K562 (cell line): ENCODE data around the gene KCNE2. TPM values are rescaled to one million over a fixed set of nuclear protein-coding genes. Genes with fewer than 3 reads are reported as not detected.

Source experiments
- ATAC-seq: fragments of 200-7000 bp; cut with Tn5 transposase; 3 replicates; pipeline ENCODE4 v1.9.1; 2020; ENCODE audit warnings: moderate library complexity
- BruUV-seq: library from RNA; stranded (reverse); fragments of 400-500 nt; replicated peaks from 2 replicates; lab custom pipeline; 2021; lab: Mats Ljungman, UMichigan
- CTCF ChIA-PET: fragments of 300-600 bp; formaldehyde crosslinking; extraction: SDS; loops from one replicate; lab custom pipeline; 2021; ENCODE audit warnings: low intra/inter-chr PET ratio; lab: Yijun Ruan, JAX
- POLR2A ChIA-PET: fragments of 300-600, 350-650 bp; sonication (Branson Sonifier 250); formaldehyde crosslinking; extraction: SDS; loops from one replicate; lab custom pipeline; 2021; ENCODE audit warnings: antibody characterized with exemption, inconsistent platforms; lab: Yijun Ruan, JAX
- DNase-seq, 4 experiments: peaks; one replicate each; pipeline versions ENCODE4 v3.0.0 to v3.0.0-alpha.2; 2011 to 2018; ENCODE audit warnings: low spot score in 3 of 4, mixed read lengths in 3 of 4; ENCODE audit errors: extremely low read depth in 1 of 4
- FAIRE-seq: peaks from 2 replicates; lab custom pipeline; 2011; peaks lifted over from hg19 to GRCh38; lab: Jason Lieb, UNC
- H2AFZ ChIP-seq: 2 replicates; pipeline ENCODE4 v1.6.0; 2011; ENCODE audit warnings: low read depth, low read length, control low read depth, inconsistent platforms
- H3K27ac ChIP-seq: fragments of 200-600 bp; 3 replicates; pipeline ENCODE4 v1.8.0; 2011; ENCODE audit warnings: low read depth, mild to moderate bottlenecking, control low read depth, inconsistent platforms, low read length, moderate library complexity, mixed read lengths; ENCODE audit errors: extremely low read depth
- H3K27me3 ChIP-seq, 2 experiments: fragments of 300-600 bp in 1 of 2; 2 replicates in 1 of 2; 3 replicates in 1 of 2; pipeline versions ENCODE4 v1.6.0 to v1.8.0; 2011; ENCODE audit warnings: inconsistent platforms in 2 of 2, low read length in 2 of 2, mild to moderate bottlenecking in 1 of 2, mixed read lengths in 1 of 2, moderate library complexity in 1 of 2; ENCODE audit not compliant: control insufficient read depth in 2 of 2, insufficient read depth in 2 of 2
- H3K36me3 ChIP-seq: fragments of 300-600 bp; 3 replicates; pipeline ENCODE4 v1.8.0; 2011; ENCODE audit warnings: mild to moderate bottlenecking, low read length, inconsistent platforms; ENCODE audit not compliant: control insufficient read depth, insufficient read depth
- H3K4me1 ChIP-seq, 2 experiments: fragments of 200-600 bp in 1 of 2; replicated peaks in 1 of 2; 2 replicates in 1 of 2; 3 replicates in 1 of 2; pipeline versions ENCODE4 v1.5.1 to v1.8.0; 2011; ENCODE audit warnings: inconsistent platforms in 2 of 2, low read length in 2 of 2, mild to moderate bottlenecking in 1 of 2, mixed read lengths in 1 of 2, moderate library complexity in 1 of 2; ENCODE audit not compliant: control insufficient read depth in 2 of 2, insufficient read depth in 2 of 2
- H3K4me2 ChIP-seq: 2 replicates; pipeline ENCODE4 v1.6.1; 2011; ENCODE audit warnings: low read length, control low read depth, inconsistent platforms, mixed read lengths; ENCODE audit not compliant: insufficient read depth
- H3K4me3 ChIP-seq: fragments of 200-600 bp; sonication (generic), shearing (Covaris generic); 2 replicates; pipeline ENCODE4 v1.5.1; 2016; ENCODE audit warnings: control low read depth, inconsistent platforms
- H3K79me2 ChIP-seq: fragments of 200-600 bp; 3 replicates; pipeline ENCODE4 v1.8.0; 2011; ENCODE audit warnings: low read length, inconsistent platforms; ENCODE audit not compliant: control insufficient read depth, insufficient read depth
- H3K9ac ChIP-seq, 2 experiments: 2 replicates each; pipeline versions ENCODE4 v1.6.0 to v1.6.1; 2011; ENCODE audit warnings: low read depth in 2 of 2, low read length in 2 of 2, control low read depth in 1 of 2, inconsistent platforms in 1 of 2, mild to moderate bottlenecking in 1 of 2, mixed read lengths in 1 of 2; ENCODE audit not compliant: insufficient read depth in 1 of 2
- H3K9me1 ChIP-seq: one replicate; pipeline ENCODE4 v1.6.0; 2011; ENCODE audit warnings: inconsistent platforms, mild to moderate bottlenecking, low read length, moderate library complexity; ENCODE audit not compliant: control insufficient read depth, insufficient read depth
- H3K9me3 ChIP-seq: replicated peaks from 2 replicates; pipeline ENCODE4 v1.5.1; 2011; ENCODE audit warnings: low read depth, low read length, inconsistent platforms; ENCODE audit not compliant: control insufficient read depth, insufficient read depth
- H4K20me1 ChIP-seq: replicated peaks from 2 replicates; pipeline ENCODE4 v1.6.1; 2011; ENCODE audit warnings: low read length, inconsistent platforms, mixed read lengths; ENCODE audit not compliant: control insufficient read depth, insufficient read depth
- FIP1L1 ChIP-seq: fragments of 200-400 bp; formaldehyde crosslinking; IDR thresholded peaks from 2 replicates; pipeline ENCODE4 v1.6.1; 2018; ENCODE audit warnings: mild to moderate bottlenecking, low read depth, low read length; ENCODE audit not compliant: poor library complexity, severe bottlenecking
- NFIC ChIP-seq: fragments of 450-650 bp; IDR thresholded peaks from 2 replicates; pipeline ENCODE4 v1.6.1; 2017; ENCODE audit warnings: mild to moderate bottlenecking, inconsistent platforms
- PHB2 ChIP-seq: fragments of 450-650 bp; IDR thresholded peaks from 2 replicates; pipeline ENCODE4 v1.6.1; 2017; ENCODE audit warnings: low read depth
- RFX5 ChIP-seq: IDR thresholded peaks from 2 replicates; pipeline ENCODE4 v1.6.1; 2011; ENCODE audit warnings: low read depth, mild to moderate bottlenecking, improper control_type of control experiment, low read length
- TAL1 ChIP-seq: fragments of 450-650 bp; IDR thresholded peaks from 2 replicates; pipeline ENCODE4 v1.6.1; 2016; ENCODE audit warnings: mild to moderate bottlenecking
- WGBS: fragments of 100-300 bp; shearing (Covaris generic); methylation state at CpG from one replicate; pipeline ENCODE4 v1.1.6; 2016; ENCODE audit warnings: low coverage, mixed read lengths; ENCODE audit not compliant: insufficient coverage; ENCODE audit errors: missing lambda C conversion rate; 5-methylcytosine and 5-hydroxymethylcytosine counted together
- in situ Hi-C: fragments of 300-500 bp; cut with MboI; formaldehyde crosslinking; loops from 4 replicates; pipeline ENCODE4 v1.15.0; 2018; ENCODE audit warnings: inconsistent platforms, mixed read lengths
- intact Hi-C: fragments of 100-400 bp; cut with micrococcal nuclease; formaldehyde crosslinking; loops from 2 replicates; pipeline ENCODE4 v1.14.2; 2022
- polyA plus RNA-seq, 8 experiments: library from polyadenylated mRNA; depleted of rRNA in 4 of 8; stranded (reverse) in 5 of 8; unstranded in 3 of 8; fragments of >200 nt; fragmentation: Nextera tagmentation in 2 of 8; fragmentation: Illumina TruSeq in 1 of 8; extraction: Ambion mirVana in 2 of 8; extraction: Trizol in 1 of 8; gene quantifications; 2 replicates each; pipeline versions ENCODE4 v1.2.1 to v1.2.3, GENCODE V29; 2011 to 2014; ENCODE audit warnings: inconsistent platforms in 1 of 8, missing spikeins in 1 of 8
- total RNA-seq, 7 experiments: library from RNA; depleted of rRNA in 6 of 7; stranded (reverse); fragments of >200 nt in 6 of 7; fragmentation: Illumina TruSeq in 2 of 7; extraction: Trizol in 2 of 7; gene quantifications; 2 replicates each; pipeline versions ENCODE4 v1.2.1 to v1.2.3, GENCODE V29; 2011 to 2021; ENCODE audit warnings: low replicate concordance in 1 of 7

Gene KCNE2
- total and polyA plus RNA-seq, 9 of the 15 experiments (the other 6 are each of a cell fraction or from before 2014, with no cell fraction given), result not detected

DNA sequence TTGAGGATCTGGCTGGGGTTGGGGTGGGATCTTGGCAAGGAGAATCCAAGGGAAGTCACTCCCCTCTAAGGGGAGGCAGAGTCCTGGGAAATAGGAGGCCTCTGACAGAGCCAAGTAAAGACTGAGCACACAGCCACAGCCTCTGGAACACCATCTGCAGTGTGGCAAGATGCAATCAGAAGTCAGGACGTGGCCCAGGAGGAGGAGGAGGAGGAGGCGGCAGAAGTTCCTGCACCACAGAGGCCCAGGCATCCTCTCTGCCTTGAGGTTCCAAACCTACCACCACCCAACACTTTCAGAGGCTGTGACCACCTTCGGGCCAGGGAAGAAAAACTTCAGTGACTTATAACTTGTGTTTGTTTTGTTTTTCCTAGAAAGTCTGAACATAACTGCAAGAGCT lies 23.7 kb upstream of the KCNE2 start:
- Histone ChIP-seq H3K4me3 (no peak overlapping the region), H3K9me3 (no peaks in the 10 kb centered on the region), H4K20me1 (no peaks in the 10 kb centered on the region), H3K9me1 (no peaks in the 10 kb centered on the region), H3K79me2 (no peaks in the 10 kb centered on the region), H3K27ac (no peak overlapping the region), H3K9ac (no peak overlapping the region), H3K4me2 (no peak overlapping the region), H3K4me1 (no peaks in the 10 kb centered on the region), H3K27me3 (peaks cover 54 to 65% of the 10 kb centered on the region in 2 experiments), H3K36me3 (no peaks in the 10 kb centered on the region), H2AFZ (no peak overlapping the region)
- ATAC-seq (no peak), FAIRE-seq (no peak), DNase-seq (no peak)
- intact Hi-C loops, result no loop called here
- in situ Hi-C loops, result no loop called here
- ChIA-PET POLR2A (no interaction called here), CTCF (no interaction called here)
- BruUV-seq, result no TSS peak
- WGBS, result 2% methylated on average over 3 of the region's 3 CpGs
- TF ChIP-seq TAL1, result no peak
- no peak for TF ChIP-seq RFX5
- no peak for TF ChIP-seq PHB2

DNA sequence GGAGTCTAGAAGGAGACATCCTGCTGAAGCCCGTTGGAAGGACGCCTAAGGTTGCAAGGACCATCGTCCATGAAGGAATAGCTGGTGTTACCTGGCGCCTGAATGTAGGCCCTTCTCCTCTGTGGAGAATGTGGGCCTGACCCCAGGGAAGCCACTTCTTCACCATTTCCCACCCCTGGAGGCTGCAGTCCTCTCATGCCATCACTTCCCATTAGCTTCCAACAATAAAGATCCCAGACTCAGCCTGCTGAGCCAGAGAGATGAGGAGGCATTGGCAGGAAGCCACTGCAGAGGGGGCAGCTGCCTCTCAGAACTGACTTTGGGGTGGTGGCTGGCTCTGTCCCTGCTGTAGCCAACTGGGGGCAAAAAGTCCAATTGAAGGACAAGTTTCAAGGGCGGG lies 21.3 kb upstream of the KCNE2 start:
- no TSS peak for BruUV-seq
- intact Hi-C loops (no loop called here), in situ Hi-C loops (no loop called here)
- H4K20me1 ChIP-seq, result no peaks in the 10 kb centered on the region
- FAIRE-seq (no peak), DNase-seq (no peak), ATAC-seq (no peak)
- CTCF ChIA-PET, result interaction anchor here (0.5 kb wide), 1 partner anchor 19 kb away, joined by 3 read pairs; no protein-coding TSS in a partner anchor
- H3K27ac ChIP-seq, result no peak overlapping the region
- no peak overlapping the region for H3K4me3 ChIP-seq
- H3K4me1 ChIP-seq, result no peaks in the 10 kb centered on the region
- H2AFZ ChIP-seq, result no peak overlapping the region
- H3K9ac ChIP-seq, result no peak overlapping the region
- H3K36me3 ChIP-seq, result no peaks in the 10 kb centered on the region
- no peaks in the 10 kb centered on the region for H3K9me1 ChIP-seq
- peaks cover 65 to 68% of the 10 kb centered on the region in 2 experiments for H3K27me3 ChIP-seq
- H3K79me2 ChIP-seq, result no peaks in the 10 kb centered on the region
- TF ChIP-seq FIP1L1, result no peak
- no peak for TF ChIP-seq NFIC
- TF ChIP-seq, all 486 proteins: peak for 0
- no peak overlapping the region for H3K4me2 ChIP-seq
- 0% methylated on average over 5 of the region's 5 CpGs for WGBS
- no peaks in the 10 kb centered on the region for H3K9me3 ChIP-seq
- POLR2A ChIA-PET, result interaction anchor here (1.0 kb wide), 1 partner anchor 12 kb away, joined by 5 read pairs; no protein-coding TSS in a partner anchor
